Testis (tissue), 3 donors: Measurements from ENCODE around the gene SLC22A16. TPM values are rescaled to one million over a fixed set of nuclear protein-coding genes. Genes with fewer than 3 reads are reported as not detected.

Experiments used
- DNase-seq: peaks from one replicate; pipeline ENCODE4 v3.0.0-alpha.2; 2019
- H3K27ac ChIP-seq, 2 donors: fragments of 200-600 bp; sonication (generic); one replicate each; pipeline ENCODE4 v1.5.1; 2019
- H3K27me3 ChIP-seq: fragments of 200-600 bp; sonication (generic); one replicate; pipeline ENCODE4 v1.5.1; 2019
- H3K36me3 ChIP-seq: fragments of 200-600 bp; sonication (generic); one replicate; pipeline ENCODE4 v1.5.1; 2017; ENCODE audit warnings: low read depth; ENCODE audit errors: missing control alignments
- H3K4me1 ChIP-seq: fragments of 200-600 bp; sonication (generic); one replicate; pipeline ENCODE4 v1.5.1; 2019
- H3K4me3 ChIP-seq, 2 donors: fragments of 200-600 bp; sonication (generic); one replicate each; pipeline ENCODE4 v1.5.1; 2017 to 2019
- H3K9me3 ChIP-seq: fragments of 200-600 bp; sonication (generic); one replicate; pipeline ENCODE4 v1.5.1; 2017
- POLR2A ChIP-seq: fragments of 450-650 bp; IDR thresholded peaks from one replicate; pipeline ENCODE4 v1.6.1; 2017; ENCODE audit warnings: antibody characterized with exemption, mild to moderate bottlenecking, moderate library complexity
- WGBS, 2 donors: methylation state at CpG; one replicate each; pipeline ENCODE4 v1.1.5; 2018; 5-methylcytosine and 5-hydroxymethylcytosine counted together
- intact Hi-C: fragments of 100-400 bp; cut with DNase I; formaldehyde crosslinking; loops from one replicate; pipeline ENCODE4 v1.15.1; 2023; ENCODE audit warnings: low total_unique reads
- polyA plus RNA-seq: library from polyadenylated mRNA; stranded (reverse); fragments of 350-450 nt; fragmentation: Illumina TruSeq; extraction: RNeasy Lipid Tissue Mini Kit (QIAGEN cat#74804); gene quantifications from one replicate; pipeline ENCODE4 v1.2.3, GENCODE V29; 2014; ENCODE audit warnings: low read depth, low replicate concordance; ENCODE audit not compliant: insufficient read depth
- total RNA-seq, 2 donors: library from RNA; depleted of rRNA; stranded (reverse); fragments of >200 nt; gene quantifications; one replicate each; pipeline ENCODE4 v1.2.3, GENCODE V29; 2016
- TF ChIP-seq, protein P1 (sequence below), 3 experiments: fragments of 450-650 bp in 2 of 3; fragments of 200-600 bp in 1 of 3; sonication (generic) in 1 of 3; IDR thresholded peaks; one replicate each; pipeline ENCODE4 v1.5.1; 2016 to 2019; ENCODE audit warnings: antibody characterized with exemption in 3 of 3, mild to moderate bottlenecking in 2 of 3, moderate library complexity in 1 of 3

SLC22A16 gene
- total and polyA plus RNA-seq, 3 donors from 2014 or later = 17.2 to 49.5 (median 25.0) TPM

DNA sequence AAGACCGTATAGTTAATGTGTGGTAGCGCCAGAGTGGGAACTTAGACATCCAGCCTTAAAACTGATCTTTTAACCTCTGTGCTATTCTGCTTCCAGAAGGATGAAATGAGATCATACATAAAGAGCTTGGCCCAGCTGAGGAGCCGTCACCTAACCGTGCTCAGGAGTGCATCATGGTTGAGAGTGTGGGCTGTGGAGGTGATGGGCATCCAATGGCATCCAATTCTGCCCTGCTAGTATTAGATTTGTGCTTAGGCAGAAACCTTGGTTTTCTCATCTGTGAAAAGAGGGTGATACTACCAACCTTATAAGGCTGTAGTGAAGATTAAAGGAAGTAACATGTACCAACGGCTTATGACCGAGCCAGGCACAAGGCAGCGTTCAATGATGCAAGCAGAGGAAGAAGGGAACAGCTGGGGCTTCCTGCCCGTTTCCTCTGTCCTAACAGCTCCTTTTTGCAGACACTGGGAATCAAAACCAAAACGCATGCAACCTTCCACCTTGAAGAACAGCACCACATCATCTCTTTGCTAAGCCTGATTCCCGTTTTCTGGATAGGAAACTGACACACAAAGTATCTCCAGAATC is 1.3 kb downstream of the SLC22A16 start:
- no peaks in the 10 kb centered on the region for H3K9me3 ChIP-seq
- no peak overlapping the region for H3K4me3 ChIP-seq
- TF ChIP-seq, protein P1, sequence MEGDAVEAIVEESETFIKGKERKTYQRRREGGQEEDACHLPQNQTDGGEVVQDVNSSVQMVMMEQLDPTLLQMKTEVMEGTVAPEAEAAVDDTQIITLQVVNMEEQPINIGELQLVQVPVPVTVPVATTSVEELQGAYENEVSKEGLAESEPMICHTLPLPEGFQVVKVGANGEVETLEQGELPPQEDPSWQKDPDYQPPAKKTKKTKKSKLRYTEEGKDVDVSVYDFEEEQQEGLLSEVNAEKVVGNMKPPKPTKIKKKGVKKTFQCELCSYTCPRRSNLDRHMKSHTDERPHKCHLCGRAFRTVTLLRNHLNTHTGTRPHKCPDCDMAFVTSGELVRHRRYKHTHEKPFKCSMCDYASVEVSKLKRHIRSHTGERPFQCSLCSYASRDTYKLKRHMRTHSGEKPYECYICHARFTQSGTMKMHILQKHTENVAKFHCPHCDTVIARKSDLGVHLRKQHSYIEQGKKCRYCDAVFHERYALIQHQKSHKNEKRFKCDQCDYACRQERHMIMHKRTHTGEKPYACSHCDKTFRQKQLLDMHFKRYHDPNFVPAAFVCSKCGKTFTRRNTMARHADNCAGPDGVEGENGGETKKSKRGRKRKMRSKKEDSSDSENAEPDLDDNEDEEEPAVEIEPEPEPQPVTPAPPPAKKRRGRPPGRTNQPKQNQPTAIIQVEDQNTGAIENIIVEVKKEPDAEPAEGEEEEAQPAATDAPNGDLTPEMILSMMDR (IDR thresholded peaks at IDR 0.05) = no peak
- TF ChIP-seq POLR2A = no peak
- WGBS, 2 donors = 42 to 55% methylated on average over 10 of the region's 10 CpGs
- no peaks in the 10 kb centered on the region for H3K4me1 ChIP-seq
- H3K36me3 ChIP-seq = no peaks in the 10 kb centered on the region
- H3K27ac ChIP-seq = no peak overlapping the region
- no peaks in the 10 kb centered on the region for H3K27me3 ChIP-seq
- peak; percentile 33 for DNase-seq
- intact Hi-C loops = no loop called here

DNA sequence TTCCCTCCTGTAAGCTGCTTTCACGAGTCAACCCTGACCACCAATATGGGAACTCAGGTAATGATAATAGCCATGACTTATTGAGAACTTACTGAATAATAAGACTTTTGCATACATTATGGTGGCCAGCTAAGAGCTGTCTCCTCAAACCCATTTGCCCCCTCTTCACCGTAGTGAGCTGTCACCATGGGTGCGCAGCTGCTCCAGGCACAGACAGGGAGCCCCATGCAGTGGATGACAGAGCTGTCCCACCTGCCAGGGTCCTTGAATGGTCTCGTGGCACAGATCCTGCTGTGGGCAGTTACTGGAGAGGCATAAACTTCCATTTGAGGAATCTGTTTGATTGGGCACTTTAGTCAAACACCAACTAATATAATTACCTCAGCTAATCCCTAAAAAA is 1.9 kb downstream of the SLC22A16 start:
- TF ChIP-seq, protein P1 (IDR thresholded peaks at IDR 0.05) = no peak
- TF ChIP-seq POLR2A = no peak

DNA sequence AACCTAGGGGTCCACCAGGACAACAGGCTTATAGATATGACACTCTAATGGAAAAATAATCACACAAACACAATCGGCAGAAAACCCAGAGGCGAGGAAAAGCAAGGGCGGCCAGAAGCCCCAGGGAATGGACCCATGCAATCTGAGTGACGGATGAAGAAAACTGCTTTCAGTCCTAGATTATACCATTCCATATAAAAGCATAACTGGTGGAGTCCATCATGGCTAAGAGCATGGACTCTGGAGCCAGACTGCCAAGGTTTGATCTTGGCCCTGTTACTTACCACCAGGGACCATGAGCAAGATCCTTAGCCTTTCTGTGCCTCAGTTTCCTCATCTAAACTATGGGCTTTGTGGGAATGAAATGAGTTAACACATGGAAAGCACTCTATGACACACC is 3.7 kb downstream of the SLC22A16 start:
- intact Hi-C loops = no loop called here
- no peaks in the 10 kb centered on the region for H3K36me3 ChIP-seq
- H3K4me3 ChIP-seq = no peak overlapping the region
- H3K4me1 ChIP-seq = no peaks in the 10 kb centered on the region
- H3K27me3 ChIP-seq = no peaks in the 10 kb centered on the region
- no peak overlapping the region for H3K27ac ChIP-seq
- WGBS, 2 donors = 84 to 90% methylated on average over 4 of the region's 4 CpGs
- no peak for DNase-seq
- H3K9me3 ChIP-seq = no peaks in the 10 kb centered on the region
- TF ChIP-seq, protein P1 (IDR thresholded peaks at IDR 0.05) = no peak
- no peak for TF ChIP-seq POLR2A

More for the DNA sequence above, 1.9 kb downstream of the SLC22A16 start:
- no peak overlapping the region for H3K4me3 ChIP-seq
- DNase-seq = no peak
- no peaks in the 10 kb centered on the region for H3K4me1 ChIP-seq
- H3K36me3 ChIP-seq = no peaks in the 10 kb centered on the region
- intact Hi-C loops = no loop called here
- H3K27me3 ChIP-seq = no peaks in the 10 kb centered on the region
- 79 to 80% methylated on average over 4 of the region's 4 CpGs for WGBS, 2 donors
- H3K9me3 ChIP-seq = no peaks in the 10 kb centered on the region
- no peak overlapping the region for H3K27ac ChIP-seq

DNA sequence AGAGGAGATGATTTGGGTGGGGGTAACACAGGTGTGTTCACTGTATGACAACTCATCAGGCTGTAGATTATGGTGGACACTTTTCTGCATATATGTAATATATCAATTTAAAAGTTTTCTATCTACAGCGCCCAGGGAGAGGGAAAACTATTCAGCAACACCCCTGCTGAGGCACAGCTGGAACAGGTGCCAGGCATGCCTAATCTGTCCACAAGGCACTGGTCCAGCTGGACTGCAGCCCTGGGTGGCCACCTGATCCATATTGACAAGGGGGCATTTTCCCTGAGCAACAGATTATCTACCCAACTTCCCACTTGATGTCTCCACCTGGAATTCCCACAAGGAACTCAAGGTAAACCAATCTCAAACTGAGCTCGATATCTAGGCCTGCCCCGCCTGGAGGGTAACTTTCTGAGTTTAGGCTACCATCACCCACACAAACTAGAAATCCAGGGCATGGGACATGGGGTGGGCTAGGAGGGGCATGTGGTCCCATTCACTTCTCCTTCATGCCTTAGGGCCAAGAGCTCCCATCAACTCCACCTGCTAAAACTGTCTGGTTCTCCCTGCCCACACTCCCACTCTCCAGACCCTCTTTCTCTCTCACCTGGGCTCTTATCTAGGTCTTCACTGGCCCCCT is 4.6 kb downstream of the SLC22A16 start:
- no peaks in the 10 kb centered on the region for H3K36me3 ChIP-seq
- 87 to 90% methylated on average over 3 of the region's 3 CpGs for WGBS, 2 donors
- intact Hi-C loops = no loop called here
- no peaks in the 10 kb centered on the region for H3K4me1 ChIP-seq
- TF ChIP-seq, protein P1 (IDR thresholded peaks at IDR 0.05) = no peak
- no peak for TF ChIP-seq POLR2A
- no peaks in the 10 kb centered on the region for H3K27me3 ChIP-seq
- H3K9me3 ChIP-seq = no peaks in the 10 kb centered on the region
- H3K27ac ChIP-seq = no peak overlapping the region
- no peak overlapping the region for H3K4me3 ChIP-seq
- no peak for DNase-seq

DNA sequence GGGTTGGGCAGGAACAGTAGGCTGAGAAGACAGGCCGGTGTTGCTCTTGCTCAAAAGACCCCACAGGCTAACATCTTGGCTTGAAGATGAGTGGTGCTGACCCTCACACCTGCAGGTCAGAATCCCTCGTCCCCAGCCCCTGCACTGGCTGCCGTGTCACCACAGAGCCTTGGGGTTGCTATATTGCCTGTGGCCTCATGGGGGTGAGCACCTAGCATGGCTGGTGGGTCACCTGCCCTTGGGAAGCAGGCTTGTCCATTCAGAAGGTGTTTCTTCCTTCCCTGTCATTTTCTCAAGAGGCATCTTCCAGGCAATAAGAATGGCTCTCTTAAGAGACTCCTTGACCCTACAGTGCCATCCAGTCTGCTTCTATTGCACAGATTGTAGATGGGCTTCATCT is 7.7 kb downstream of the SLC22A16 start:
- Histone ChIP-seq H3K36me3 (no peaks in the 10 kb centered on the region), H3K9me3 (no peaks in the 10 kb centered on the region), H3K27ac (no peak overlapping the region), H3K27me3 (no peaks in the 10 kb centered on the region), H3K4me3 (no peak overlapping the region), H3K4me1 (no peaks in the 10 kb centered on the region)
- 78 to 79% methylated on average over 3 of the region's 3 CpGs for WGBS, 2 donors
- intact Hi-C loops = no loop called here
- DNase-seq = no peak
- TF ChIP-seq POLR2A = no peak
- TF ChIP-seq, protein P1 (IDR thresholded peaks at IDR 0.05) = no peak
